Measurements from ENCODE around the gene UBXN7.

The UBXN7 gene

DNA sequence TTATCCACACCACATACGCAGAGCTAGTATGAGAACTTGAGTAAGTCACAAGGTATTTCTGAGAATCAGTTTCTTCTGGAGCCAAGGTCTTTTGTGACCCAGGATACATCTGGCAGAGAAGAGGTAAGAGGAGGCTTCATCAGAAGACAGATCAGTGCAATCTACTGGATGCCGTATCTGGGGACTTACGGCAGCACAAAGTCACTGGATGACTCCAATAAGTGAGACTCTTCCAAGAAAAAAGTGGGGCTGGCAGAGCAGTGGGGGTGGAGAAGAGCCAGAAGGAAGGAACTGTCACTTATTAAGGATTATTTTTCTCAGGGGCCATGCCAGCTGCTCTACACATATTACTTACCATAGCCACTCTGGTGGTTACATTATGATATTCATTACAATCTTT, 31.6 kb upstream of the UBXN7 start:
- Histone ChIP-seq H3K27ac (ENCODE audit: extremely low read depth, low read depth, low read length) (no peak overlapping the region), H3K4me1 (ENCODE audit: control insufficient read depth, insufficient read depth, low read length) (no peaks in the 10 kb centered on the region), H3K4me3 (ENCODE audit: low read depth, low read length) (no peak overlapping the region), H3K36me3 (ENCODE audit: control insufficient read depth in 2 of 2, insufficient read depth in 1 of 2, low read length in 2 of 2) (peaks cover 0 to 2% of the 10 kb centered on the region in 2 experiments; a peak in 2 of 3 replicates), H3K9me3 (ENCODE audit: control insufficient read depth, insufficient read depth, low read depth, low read length) (no peaks in the 10 kb centered on the region)
- no peak for TF ChIP-seq ZNF701 (tag by site-specific recombination; IDR thresholded peaks at IDR 0.05)
- no peak for TF ChIP-seq SP3 (tag by site-specific recombination; IDR thresholded peaks at IDR 0.05)
- no peak for TF ChIP-seq BCL11B (tag by site-specific recombination; IDR thresholded peaks at IDR 0.05; ENCODE audit: low read depth)
- TF ChIP-seq, protein P1, sequence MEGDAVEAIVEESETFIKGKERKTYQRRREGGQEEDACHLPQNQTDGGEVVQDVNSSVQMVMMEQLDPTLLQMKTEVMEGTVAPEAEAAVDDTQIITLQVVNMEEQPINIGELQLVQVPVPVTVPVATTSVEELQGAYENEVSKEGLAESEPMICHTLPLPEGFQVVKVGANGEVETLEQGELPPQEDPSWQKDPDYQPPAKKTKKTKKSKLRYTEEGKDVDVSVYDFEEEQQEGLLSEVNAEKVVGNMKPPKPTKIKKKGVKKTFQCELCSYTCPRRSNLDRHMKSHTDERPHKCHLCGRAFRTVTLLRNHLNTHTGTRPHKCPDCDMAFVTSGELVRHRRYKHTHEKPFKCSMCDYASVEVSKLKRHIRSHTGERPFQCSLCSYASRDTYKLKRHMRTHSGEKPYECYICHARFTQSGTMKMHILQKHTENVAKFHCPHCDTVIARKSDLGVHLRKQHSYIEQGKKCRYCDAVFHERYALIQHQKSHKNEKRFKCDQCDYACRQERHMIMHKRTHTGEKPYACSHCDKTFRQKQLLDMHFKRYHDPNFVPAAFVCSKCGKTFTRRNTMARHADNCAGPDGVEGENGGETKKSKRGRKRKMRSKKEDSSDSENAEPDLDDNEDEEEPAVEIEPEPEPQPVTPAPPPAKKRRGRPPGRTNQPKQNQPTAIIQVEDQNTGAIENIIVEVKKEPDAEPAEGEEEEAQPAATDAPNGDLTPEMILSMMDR (tag by site-specific recombination; IDR thresholded peaks at IDR 0.05): no peak
- TF ChIP-seq ZFP41 (tag by site-specific recombination; IDR thresholded peaks at IDR 0.05; ENCODE audit: borderline replicate concordance): no peak
- no peak for TF ChIP-seq YY1 (tag by site-specific recombination; IDR thresholded peaks at IDR 0.05)
- TF ChIP-seq ZNF433 (tag by site-specific recombination; IDR thresholded peaks at IDR 0.05; ENCODE audit: low read depth): no peak
- TF ChIP-seq, protein P2, sequence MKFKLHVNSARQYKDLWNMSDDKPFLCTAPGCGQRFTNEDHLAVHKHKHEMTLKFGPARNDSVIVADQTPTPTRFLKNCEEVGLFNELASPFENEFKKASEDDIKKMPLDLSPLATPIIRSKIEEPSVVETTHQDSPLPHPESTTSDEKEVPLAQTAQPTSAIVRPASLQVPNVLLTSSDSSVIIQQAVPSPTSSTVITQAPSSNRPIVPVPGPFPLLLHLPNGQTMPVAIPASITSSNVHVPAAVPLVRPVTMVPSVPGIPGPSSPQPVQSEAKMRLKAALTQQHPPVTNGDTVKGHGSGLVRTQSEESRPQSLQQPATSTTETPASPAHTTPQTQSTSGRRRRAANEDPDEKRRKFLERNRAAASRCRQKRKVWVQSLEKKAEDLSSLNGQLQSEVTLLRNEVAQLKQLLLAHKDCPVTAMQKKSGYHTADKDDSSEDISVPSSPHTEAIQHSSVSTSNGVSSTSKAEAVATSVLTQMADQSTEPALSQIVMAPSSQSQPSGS (tag by site-specific recombination; IDR thresholded peaks at IDR 0.05; ENCODE audit: low read depth): no peak
- TF ChIP-seq, protein P3, sequence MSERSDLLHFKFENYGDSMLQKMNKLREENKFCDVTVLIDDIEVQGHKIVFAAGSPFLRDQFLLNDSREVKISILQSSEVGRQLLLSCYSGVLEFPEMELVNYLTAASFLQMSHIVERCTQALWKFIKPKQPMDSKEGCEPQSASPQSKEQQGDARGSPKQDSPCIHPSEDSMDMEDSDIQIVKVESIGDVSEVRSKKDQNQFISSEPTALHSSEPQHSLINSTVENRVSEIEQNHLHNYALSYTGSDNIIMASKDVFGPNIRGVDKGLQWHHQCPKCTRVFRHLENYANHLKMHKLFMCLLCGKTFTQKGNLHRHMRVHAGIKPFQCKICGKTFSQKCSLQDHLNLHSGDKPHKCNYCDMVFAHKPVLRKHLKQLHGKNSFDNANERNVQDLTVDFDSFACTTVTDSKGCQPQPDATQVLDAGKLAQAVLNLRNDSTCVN (tag by site-specific recombination; optimal IDR thresholded peaks at IDR 0.05): no peak
- no peak for TF ChIP-seq KLF8 (tag by site-specific recombination; IDR thresholded peaks at IDR 0.05)
- TF ChIP-seq ZNF707 (tag by site-specific recombination; IDR thresholded peaks at IDR 0.05): no peak
- no peak for TF ChIP-seq ZNF600 (tag by site-specific recombination; IDR thresholded peaks at IDR 0.05)
- TF ChIP-seq ZNF133 (tag by site-specific recombination; IDR thresholded peaks at IDR 0.05): no peak
- TF ChIP-seq ZNF629 (tag by site-specific recombination; IDR thresholded peaks at IDR 0.05): no peak
- no peak for TF ChIP-seq OVOL3 (tag by site-specific recombination; IDR thresholded peaks at IDR 0.05)
- no peak for TF ChIP-seq ZNF626 (tag by site-specific recombination; IDR thresholded peaks at IDR 0.05)
- TF ChIP-seq REPIN1 (tag by site-specific recombination; IDR thresholded peaks at IDR 0.05; ENCODE audit: low read depth): no peak
- TF ChIP-seq ZNF114 (tag by site-specific recombination; IDR thresholded peaks at IDR 0.05): no peak
- TF ChIP-seq, protein P4, sequence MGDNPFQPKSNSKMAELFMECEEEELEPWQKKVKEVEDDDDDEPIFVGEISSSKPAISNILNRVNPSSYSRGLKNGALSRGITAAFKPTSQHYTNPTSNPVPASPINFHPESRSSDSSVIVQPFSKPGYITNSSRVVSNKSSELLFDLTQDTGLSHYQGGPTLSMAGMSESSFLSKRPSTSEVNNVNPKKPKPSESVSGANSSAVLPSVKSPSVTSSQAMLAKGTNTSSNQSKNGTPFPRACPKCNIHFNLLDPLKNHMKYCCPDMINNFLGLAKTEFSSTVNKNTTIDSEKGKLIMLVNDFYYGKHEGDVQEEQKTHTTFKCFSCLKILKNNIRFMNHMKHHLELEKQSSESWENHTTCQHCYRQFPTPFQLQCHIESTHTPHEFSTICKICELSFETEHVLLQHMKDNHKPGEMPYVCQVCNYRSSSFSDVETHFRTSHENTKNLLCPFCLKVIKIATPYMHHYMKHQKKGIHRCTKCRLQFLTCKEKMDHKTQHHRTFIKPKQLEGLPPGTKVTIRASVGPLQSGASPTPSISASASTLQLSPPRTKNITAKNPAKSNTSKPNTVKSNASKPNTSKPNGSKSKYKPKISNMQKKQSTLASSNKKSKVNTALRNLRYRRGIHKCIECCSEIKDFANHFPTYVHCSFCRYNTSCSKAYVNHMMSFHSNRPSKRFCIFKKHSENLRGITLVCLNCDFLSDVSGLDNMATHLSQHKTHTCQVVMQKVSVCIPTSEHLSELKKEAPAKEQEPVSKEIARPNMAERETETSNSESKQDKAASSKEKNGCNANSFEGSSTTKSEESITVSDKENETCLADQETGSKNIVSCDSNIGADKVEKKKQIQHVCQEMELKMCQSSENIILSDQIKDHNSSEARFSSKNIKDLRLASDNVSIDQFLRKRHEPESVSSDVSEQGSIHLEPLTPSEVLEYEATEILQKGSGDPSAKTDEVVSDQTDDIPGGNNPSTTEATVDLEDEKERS (tag by site-specific recombination; IDR thresholded peaks at IDR 0.05): no peak
- CTCF ChIA-PET: no interaction called here
- POLR2A ChIA-PET: no interaction called here

DNA sequence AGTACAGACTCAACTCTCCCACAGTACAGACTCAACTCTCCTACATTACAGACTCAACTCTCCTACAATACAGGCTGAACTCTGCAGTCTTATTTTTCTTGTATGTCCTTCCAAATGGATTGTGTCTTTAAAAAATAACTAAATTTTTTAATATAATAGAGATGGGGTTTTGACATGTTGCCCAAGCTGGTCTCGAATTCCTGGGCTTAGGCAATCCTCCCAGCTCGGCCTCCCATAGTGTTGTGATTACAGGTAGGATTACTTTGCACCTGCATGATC, 31.2 kb upstream of the UBXN7 start:
- Histone ChIP-seq H3K36me3 (ENCODE audit: control insufficient read depth in 2 of 2, insufficient read depth in 1 of 2, low read length in 2 of 2) (no peaks in the 10 kb centered on the region; a peak in 1 of 3 replicates), H3K9me3 (ENCODE audit: control insufficient read depth, insufficient read depth, low read depth, low read length) (no peaks in the 10 kb centered on the region), H3K4me1 (ENCODE audit: control insufficient read depth, insufficient read depth, low read length) (no peaks in the 10 kb centered on the region), H3K27ac (ENCODE audit: extremely low read depth, low read depth, low read length) (no peak overlapping the region), H3K4me3 (ENCODE audit: low read depth, low read length) (no peak overlapping the region)
- ChIA-PET POLR2A (no interaction called here), CTCF (no interaction called here)
- TF ChIP-seq HOXA7 (CRISPR knock-in tag; IDR thresholded peaks at IDR 0.05; ENCODE audit: borderline replicate concordance) (no peak), ZNF391 (tag by site-specific recombination; IDR thresholded peaks at IDR 0.05; ENCODE audit: borderline replicate concordance, low read depth) (no peak), BCL11A (tag by site-specific recombination; IDR thresholded peaks at IDR 0.05; ENCODE audit: low read depth) (no peak), GLI4 (tag by site-specific recombination; IDR thresholded peaks at IDR 0.05) (no peak), ZNF354C (tag by site-specific recombination; IDR thresholded peaks at IDR 0.05; ENCODE audit: borderline replicate concordance, low read depth) (no peak), ZNF791 (tag by site-specific recombination; IDR thresholded peaks at IDR 0.05) (no peak), KLF9 (tag by site-specific recombination; IDR thresholded peaks at IDR 0.05; ENCODE audit: low read depth) (no peak), ZIC2 (tag by site-specific recombination; IDR thresholded peaks at IDR 0.05) (no peak)
- TF ChIP-seq, protein P3 (tag by site-specific recombination; optimal IDR thresholded peaks at IDR 0.05): no peak
- TF ChIP-seq, protein P5, sequence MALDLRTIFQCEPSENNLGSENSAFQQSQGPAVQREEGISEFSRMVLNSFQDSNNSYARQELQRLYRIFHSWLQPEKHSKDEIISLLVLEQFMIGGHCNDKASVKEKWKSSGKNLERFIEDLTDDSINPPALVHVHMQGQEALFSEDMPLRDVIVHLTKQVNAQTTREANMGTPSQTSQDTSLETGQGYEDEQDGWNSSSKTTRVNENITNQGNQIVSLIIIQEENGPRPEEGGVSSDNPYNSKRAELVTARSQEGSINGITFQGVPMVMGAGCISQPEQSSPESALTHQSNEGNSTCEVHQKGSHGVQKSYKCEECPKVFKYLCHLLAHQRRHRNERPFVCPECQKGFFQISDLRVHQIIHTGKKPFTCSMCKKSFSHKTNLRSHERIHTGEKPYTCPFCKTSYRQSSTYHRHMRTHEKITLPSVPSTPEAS (tag by site-specific recombination; IDR thresholded peaks at IDR 0.05): no peak

Data from HEK293 (cell line).